ENCODE data around the gene EMX1.

The EMX1 gene

GRCh38 chr2:72980535-72981217 is 63.4 kb downstream of the EMX1 start:
- DNase-seq (ENCODE audit: low spot score), result no peak

GRCh38 chr2:72981536-72981935 is 64.2 kb downstream of the EMX1 start:
- no peak for DNase-seq (ENCODE audit: low spot score)

DNA sequence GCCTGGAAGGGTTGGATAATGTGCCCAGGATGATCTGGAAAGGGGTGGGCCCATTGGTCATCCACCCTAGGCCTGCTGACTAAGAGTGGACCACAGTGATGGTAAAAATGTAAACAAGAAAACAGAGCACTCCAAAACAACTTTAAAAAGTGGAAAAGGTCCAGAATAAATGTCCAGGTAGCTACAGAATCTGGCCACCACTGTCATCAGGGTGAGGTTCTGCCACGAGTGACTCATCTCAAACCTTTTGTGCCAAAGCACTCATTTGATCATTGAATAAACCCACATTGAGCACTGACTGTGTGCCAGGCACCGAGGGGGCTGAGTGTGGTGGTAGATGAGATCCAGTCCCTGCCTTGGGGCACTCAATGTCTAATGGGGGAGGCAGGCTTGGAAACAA is 64.9 kb downstream of the EMX1 start:
- DNase-seq (ENCODE audit: low spot score), result no peak

GRCh38 chr2:72982781-72983499 is 65.6 kb downstream of the EMX1 start:
- DNase-seq (ENCODE audit: low spot score), result no peak

DNA sequence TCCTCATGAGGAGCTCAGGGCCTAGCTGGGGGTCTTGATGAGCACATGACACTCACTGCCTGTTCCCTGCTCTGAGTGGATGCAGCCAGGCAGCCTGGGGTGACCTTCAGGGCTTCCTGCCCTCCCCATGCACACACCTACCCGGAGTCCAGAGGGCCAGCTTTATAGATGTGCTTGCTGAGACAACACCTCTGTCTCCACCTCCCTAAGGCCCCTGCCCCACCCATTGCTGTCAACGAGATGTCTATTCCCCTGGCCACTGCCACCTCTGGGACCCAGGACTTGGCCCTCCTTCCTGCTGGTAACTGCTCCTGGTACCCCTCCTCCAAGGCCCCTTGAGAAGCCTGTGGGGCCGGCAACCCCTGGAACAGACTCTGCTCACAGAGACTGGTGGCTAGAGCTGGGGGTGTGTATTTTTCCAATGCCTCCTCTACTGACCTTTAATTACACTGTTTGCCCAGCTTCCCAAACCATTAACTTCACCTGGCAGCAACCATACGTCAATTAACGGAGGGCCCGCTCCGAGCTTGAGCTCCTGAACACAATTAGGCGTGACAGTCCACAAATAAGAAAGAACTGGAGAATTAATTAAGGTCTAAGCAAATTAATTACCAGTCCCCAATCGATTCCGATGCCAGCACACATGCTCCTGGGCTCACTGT is 66.3 kb downstream of the EMX1 start:
- no peak for DNase-seq (ENCODE audit: low spot score)

DNA sequence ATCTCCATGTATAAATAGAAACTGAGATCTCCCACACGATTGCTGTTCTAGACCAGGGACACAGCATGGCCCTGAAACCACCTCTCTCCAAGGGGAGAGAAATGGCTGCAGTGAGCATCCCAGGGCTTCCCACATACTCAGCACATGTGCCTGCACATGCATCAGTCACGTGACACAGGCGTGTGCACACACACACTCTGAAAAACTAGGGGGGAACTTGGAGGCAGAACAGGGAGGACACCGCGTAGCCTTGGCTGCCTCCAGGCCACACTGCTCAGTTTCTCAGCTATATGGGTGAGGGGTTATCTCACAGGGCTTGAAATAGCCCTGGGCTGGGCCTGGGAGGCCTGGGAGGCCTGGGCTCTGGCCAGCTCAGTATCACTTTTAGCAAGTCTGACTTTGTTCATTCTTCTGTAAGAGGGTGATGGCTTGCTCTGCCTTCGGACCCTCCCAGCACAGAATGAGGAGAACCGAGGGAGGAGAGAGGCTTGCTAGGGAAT is 66.9 kb downstream of the EMX1 start:
- no peak for DNase-seq (ENCODE audit: low spot score)
